B cell (primary cell): Measurements from ENCODE around the gene CAPN11. TPM values are rescaled to one million over a fixed set of nuclear protein-coding genes. Genes with fewer than 3 reads are reported as not detected.

Experiments
- ATAC-seq: fragments of 200-7000 bp; cut with Tn5 transposase; one replicate; pipeline ENCODE4 v1.10.0; 2021; ENCODE audit warnings: low read depth, mild to moderate bottlenecking, moderate number of reproducible peaks, moderate library complexity
- CTCF ChIA-PET: fragments of 350-600 bp; sonication (Branson Sonifier 250); formaldehyde crosslinking; loops from one replicate; lab custom pipeline; 2021; ENCODE audit warnings: antibody characterized with exemption, inconsistent platforms; lab: Charles Lee
- POLR2A ChIA-PET: fragments of 350-600 bp; sonication (Branson Sonifier 250); formaldehyde crosslinking; loops from one replicate; lab custom pipeline; 2021; ENCODE audit warnings: antibody characterized with exemption; lab: Charles Lee
- DNase-seq: peaks from one replicate; pipeline ENCODE4 v3.0.0; 2013
- H2AFZ ChIP-seq: 2 replicates; pipeline ENCODE4 v1.6.1; 2012; ENCODE audit warnings: mild to moderate bottlenecking, low read depth, low read length; ENCODE audit not compliant: insufficient read depth, poor library complexity, severe bottlenecking
- H3K27ac ChIP-seq, 2 donors: 1 replicate in 1 of 2; 2 replicates in 1 of 2; pipeline ENCODE4 v1.5.1; 2012 to 2013; ENCODE audit warnings: low read length in 2 of 2, mild to moderate bottlenecking in 2 of 2, moderate library complexity in 1 of 2
- H3K27me3 ChIP-seq, 4 experiments: fragments of 200-600 bp in 1 of 4; sonication (generic) in 1 of 4; replicated peaks in 1 of 4; 1 replicate in 2 of 4; 2 replicates in 2 of 4; pipeline versions ENCODE4 v1.6.1 to v1.7.0; 2013 to 2016; ENCODE audit warnings: low read length in 3 of 4, mild to moderate bottlenecking in 2 of 4, mixed read lengths in 1 of 4, moderate library complexity in 1 of 4; ENCODE audit not compliant: insufficient read depth in 4 of 4, control insufficient read depth in 3 of 4; ENCODE audit errors: control extremely low read depth in 1 of 4
- H3K36me3 ChIP-seq, 2 experiments: replicated peaks in 1 of 2; 1 replicate in 1 of 2; 2 replicates in 1 of 2; pipeline versions ENCODE4 v1.6.1 to v1.7.1; 2013; ENCODE audit warnings: low read length in 1 of 2; ENCODE audit not compliant: insufficient read depth in 2 of 2, control insufficient read depth in 1 of 2; ENCODE audit errors: control extremely low read depth in 1 of 2, extremely low read depth in 1 of 2
- H3K4me1 ChIP-seq, 2 donors: fragments of 200-600 bp in 1 of 2; sonication (generic) in 1 of 2; 1 replicate in 1 of 2; 2 replicates in 1 of 2; pipeline versions ENCODE4 v1.5.1 to v1.6.1; 2013 to 2017; ENCODE audit warnings: low read length in 2 of 2; ENCODE audit not compliant: control insufficient read depth in 2 of 2, insufficient read depth in 2 of 2
- H3K4me2 ChIP-seq: replicated peaks from 2 replicates; pipeline ENCODE3; 2012; ENCODE audit warnings: mild to moderate bottlenecking, low read depth, low read length; ENCODE audit not compliant: poor library complexity, severe bottlenecking
- H3K4me3 ChIP-seq, 5 experiments: fragments of 200-600 bp in 1 of 5; sonication (generic) in 1 of 5; 1 replicate in 3 of 5; 2 replicates in 2 of 5; pipeline versions ENCODE4 v1.5.1 to v1.7.0; 2011 to 2016; ENCODE audit warnings: low read length in 4 of 5, mild to moderate bottlenecking in 4 of 5, low read depth in 2 of 5, control low read depth in 1 of 5, moderate library complexity in 1 of 5; ENCODE audit not compliant: insufficient read depth in 1 of 5; ENCODE audit errors: control extremely low read depth in 1 of 5, extremely low read depth in 1 of 5
- H3K79me2 ChIP-seq: fragments of 200-600 bp; sonication (generic); one replicate; pipeline ENCODE4 v1.6.0; 2016; ENCODE audit warnings: low read length; ENCODE audit not compliant: control insufficient read depth, insufficient read depth
- H3K9ac ChIP-seq: fragments of 200-600 bp; sonication (generic); 2 replicates; pipeline ENCODE4 v1.6.1; 2017; ENCODE audit warnings: mild to moderate bottlenecking, low read length, moderate library complexity
- H3K9me3 ChIP-seq, 3 donors: one replicate each; pipeline versions ENCODE4 v1.6.1 to v1.7.1; 2013; ENCODE audit warnings: low read length in 2 of 3; ENCODE audit not compliant: control insufficient read depth in 2 of 3, insufficient read depth in 1 of 3; ENCODE audit errors: control extremely low read depth in 1 of 3
- H4K20me1 ChIP-seq: 2 replicates; pipeline ENCODE4 v1.6.0; 2012; ENCODE audit warnings: mild to moderate bottlenecking, low read length; ENCODE audit not compliant: insufficient read depth, control insufficient read depth, poor library complexity, severe bottlenecking
- H3K27ac Mint-ChIP-seq: one replicate; pipeline ENCODE4 v1.8.0; 2021; ENCODE audit warnings: mixed read lengths
- H3K27me3 Mint-ChIP-seq: one replicate; pipeline ENCODE4 v1.8.0; 2021; ENCODE audit warnings: mixed read lengths
- H3K4me1 Mint-ChIP-seq: one replicate; pipeline ENCODE4 v1.8.0; 2021; ENCODE audit warnings: mixed read lengths
- H3K4me3 Mint-ChIP-seq: one replicate; pipeline ENCODE4 v1.8.0; 2021; ENCODE audit warnings: mixed read lengths
- H3K9me3 Mint-ChIP-seq: one replicate; pipeline ENCODE4 v1.8.0; 2022; ENCODE audit warnings: mixed read lengths; ENCODE audit not compliant: insufficient read depth
- EZH2 ChIP-seq: IDR thresholded peaks from 2 replicates; pipeline ENCODE4 v1.6.1; 2012; ENCODE audit warnings: borderline replicate concordance, low read depth, mild to moderate bottlenecking, moderate library complexity, low read length; ENCODE audit not compliant: insufficient read depth, poor library complexity, severe bottlenecking
- WGBS: methylation state at CpG from one replicate; pipeline ENCODE4 v1.1.5; 2013; ENCODE audit warnings: missing lambda C conversion rate; ENCODE audit not compliant: insufficient coverage; 5-methylcytosine and 5-hydroxymethylcytosine counted together
- intact Hi-C: fragments of 100-400 bp; cut with micrococcal nuclease; formaldehyde crosslinking; loops from one replicate; pipeline ENCODE4 v1.10.0; 2022
- polyA plus RNA-seq: library from polyadenylated mRNA; depleted of rRNA; stranded (reverse); fragments of >200 nt; gene quantifications from 2 replicates; pipeline ENCODE4 v1.2.3, GENCODE V29; 2012
- total RNA-seq, 2 donors: library from RNA; stranded (reverse); fragments of 120-200 nt in 1 of 2; gene quantifications; 1 replicate in 1 of 2; 2 replicates in 1 of 2; pipeline versions ENCODE4 v1.2.3 to v1.2.4, GENCODE V29; 2013 to 2022
- TF ChIP-seq, protein P1 (sequence below): fragments of 200-600 bp; IDR thresholded peaks from one replicate; pipeline ENCODE4 v1.8.0; 2022; ENCODE audit warnings: antibody characterized with exemption, mild to moderate bottlenecking

CAPN11 gene
- total and polyA plus RNA-seq, 2 donors (not counting 1 experiment from before 2014, with no cell fraction given), result not detected

DNA sequence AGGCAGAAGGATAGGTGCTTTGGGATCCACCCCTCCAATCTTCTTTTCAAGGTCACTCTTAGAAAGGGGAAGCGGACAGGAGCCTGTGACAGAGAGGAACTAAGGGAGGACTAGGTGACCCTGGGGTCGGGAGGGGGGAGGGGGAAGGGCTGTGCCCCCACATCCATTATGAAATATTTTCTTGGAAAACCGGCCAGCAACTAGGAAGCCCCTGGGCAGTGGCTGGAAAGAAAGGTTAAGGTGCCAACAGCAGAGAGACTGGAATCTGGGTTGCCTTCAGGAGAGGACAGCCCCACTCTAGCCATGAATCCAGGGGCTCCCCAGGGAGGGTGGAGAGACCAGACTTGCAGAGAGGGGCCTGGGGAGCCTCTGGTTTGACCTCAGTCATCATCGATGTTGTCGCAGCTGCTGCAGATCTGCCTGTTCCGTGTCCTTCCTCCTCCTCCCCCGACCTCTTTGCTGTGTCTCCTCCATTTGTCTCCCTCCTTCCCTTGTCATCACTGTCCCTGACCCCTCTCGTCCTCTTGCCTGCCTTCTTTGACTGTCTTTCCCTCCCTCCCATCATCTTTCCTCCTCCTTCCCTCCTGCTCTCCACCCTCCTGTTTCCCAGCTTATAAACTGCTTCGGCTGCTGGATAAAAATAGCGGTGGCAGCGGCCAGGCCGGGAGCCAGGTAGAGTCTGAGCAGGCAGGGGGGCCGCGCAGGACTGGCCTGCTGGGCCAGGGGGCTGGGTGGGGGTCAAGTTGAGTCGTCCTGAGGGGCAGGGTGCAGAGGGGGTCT lies 67.9 kb downstream of the CAPN11 start:
- intact Hi-C loops, result no loop called here
- Mint-ChIP-seq H3K27ac (no peak overlapping the region), H3K27me3 (no peaks in the 10 kb centered on the region), H3K4me3 (no peak overlapping the region), H3K9me3 (no peaks in the 10 kb centered on the region), H3K4me1 (peaks cover 20% of the 10 kb centered on the region)
- 94% methylated on average over 11 of the region's 15 CpGs for WGBS
- TF ChIP-seq EZH2, result no peak
- TF ChIP-seq, protein P1, sequence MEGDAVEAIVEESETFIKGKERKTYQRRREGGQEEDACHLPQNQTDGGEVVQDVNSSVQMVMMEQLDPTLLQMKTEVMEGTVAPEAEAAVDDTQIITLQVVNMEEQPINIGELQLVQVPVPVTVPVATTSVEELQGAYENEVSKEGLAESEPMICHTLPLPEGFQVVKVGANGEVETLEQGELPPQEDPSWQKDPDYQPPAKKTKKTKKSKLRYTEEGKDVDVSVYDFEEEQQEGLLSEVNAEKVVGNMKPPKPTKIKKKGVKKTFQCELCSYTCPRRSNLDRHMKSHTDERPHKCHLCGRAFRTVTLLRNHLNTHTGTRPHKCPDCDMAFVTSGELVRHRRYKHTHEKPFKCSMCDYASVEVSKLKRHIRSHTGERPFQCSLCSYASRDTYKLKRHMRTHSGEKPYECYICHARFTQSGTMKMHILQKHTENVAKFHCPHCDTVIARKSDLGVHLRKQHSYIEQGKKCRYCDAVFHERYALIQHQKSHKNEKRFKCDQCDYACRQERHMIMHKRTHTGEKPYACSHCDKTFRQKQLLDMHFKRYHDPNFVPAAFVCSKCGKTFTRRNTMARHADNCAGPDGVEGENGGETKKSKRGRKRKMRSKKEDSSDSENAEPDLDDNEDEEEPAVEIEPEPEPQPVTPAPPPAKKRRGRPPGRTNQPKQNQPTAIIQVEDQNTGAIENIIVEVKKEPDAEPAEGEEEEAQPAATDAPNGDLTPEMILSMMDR, result no peak
- no peak for DNase-seq
- POLR2A ChIA-PET, result no interaction called here
- H4K20me1 ChIP-seq, result no peaks in the 10 kb centered on the region
- CTCF ChIA-PET, result interaction anchor here (0.7 to 2.9 kb wide), 5 partner anchors 8 to 79 kb away, joined by 3 to 8 read pairs (median 4); no protein-coding TSS in a partner anchor
- ATAC-seq, result no peak
- no peak overlapping the region for H3K4me3 ChIP-seq
- no peak overlapping the region for H3K27ac ChIP-seq
- H3K36me3 ChIP-seq, result no peaks in the 10 kb centered on the region
- H3K9ac ChIP-seq, result no peak overlapping the region
- H3K79me2 ChIP-seq, result peaks cover 5% of the 10 kb centered on the region
- H3K27me3 ChIP-seq, result peaks cover 0 to 2% (median 0%) of the 10 kb centered on the region in 4 experiments
- no peak overlapping the region for H2AFZ ChIP-seq
- H3K9me3 ChIP-seq, result no peaks in the 10 kb centered on the region
- no peak overlapping the region for H3K4me2 ChIP-seq
- H3K4me1 ChIP-seq, result peaks cover 12 to 21% of the 10 kb centered on the region in 2 donors

DNA sequence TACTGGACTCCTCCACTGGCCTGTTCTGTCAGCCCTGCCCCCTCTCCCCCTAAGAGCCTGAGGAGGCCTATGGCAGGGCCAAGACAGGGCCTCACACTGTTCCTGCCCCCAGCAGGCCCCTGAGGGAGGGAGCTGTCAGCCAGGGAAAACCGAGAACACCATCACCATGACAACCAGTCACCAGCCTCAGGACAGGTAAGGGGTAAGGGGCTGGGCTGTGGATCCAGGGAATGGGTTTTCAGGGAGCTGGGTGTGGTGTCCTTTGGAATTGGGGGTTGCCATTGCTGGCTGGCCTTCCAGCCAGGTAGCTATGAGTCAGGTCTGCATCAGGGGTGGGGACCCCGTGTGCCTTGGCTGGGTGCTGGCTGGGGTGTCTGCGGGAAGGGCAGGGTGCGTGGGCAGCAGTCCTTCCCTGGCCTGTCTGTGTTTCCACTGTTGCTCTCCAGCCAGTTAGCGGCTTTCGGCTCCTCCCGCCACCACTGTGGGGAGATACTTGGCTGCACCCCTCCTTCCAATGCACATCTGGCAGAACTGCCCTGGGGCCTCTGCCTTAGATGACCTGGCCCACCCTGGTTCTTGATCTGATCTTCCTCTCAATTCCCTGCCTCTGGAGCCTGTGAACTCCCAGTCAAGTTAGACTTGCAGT lies 68.7 kb downstream of the CAPN11 start:
- no peak overlapping the region for H3K4me2 ChIP-seq
- DNase-seq, result no peak
- H2AFZ ChIP-seq, result no peak overlapping the region
- no peaks in the 10 kb centered on the region for H3K27me3 Mint-ChIP-seq
- POLR2A ChIA-PET, result no interaction called here
- H3K36me3 ChIP-seq, result no peaks in the 10 kb centered on the region
- H3K27ac ChIP-seq, result no peak overlapping the region
- no peak overlapping the region for H3K4me3 ChIP-seq
- H4K20me1 ChIP-seq, result no peaks in the 10 kb centered on the region
- WGBS, result 98% methylated on average over 6 of the region's 7 CpGs
- H3K4me1 ChIP-seq, result peaks cover 12 to 17% of the 10 kb centered on the region in 2 donors
- no peak overlapping the region for H3K27ac Mint-ChIP-seq
- no peak for TF ChIP-seq EZH2
- TF ChIP-seq, protein P1, result no peak
- no peaks in the 10 kb centered on the region for H3K9me3 ChIP-seq
- peaks cover 5% of the 10 kb centered on the region for H3K79me2 ChIP-seq
- H3K4me1 Mint-ChIP-seq, result peaks cover 16% of the 10 kb centered on the region
- H3K9me3 Mint-ChIP-seq, result no peaks in the 10 kb centered on the region
- no peak overlapping the region for H3K9ac ChIP-seq
- peaks cover 0 to 2% (median 0%) of the 10 kb centered on the region in 4 experiments for H3K27me3 ChIP-seq
- CTCF ChIA-PET, result interaction anchor here (0.9 to 1.8 kb wide), 4 partner anchors 9 to 30 kb away, joined by 3 to 6 read pairs (median 4); no protein-coding TSS in a partner anchor
- intact Hi-C loops, result no loop called here
- ATAC-seq, result no peak
- no peak overlapping the region for H3K4me3 Mint-ChIP-seq
